NCI-H128 (cell line): ENCODE results near the gene USP50.
"Not testable (repeated sequence)": the region's sequence is repeated elsewhere in the genome, so short reads cannot be mapped to it uniquely, and the experiment has no call there.

Source experiments
- DNase-seq: peaks from one replicate; lab custom pipeline; 2025; ENCODE audit not compliant: unreplicated experiment; lab: John Stamatoyannopoulos, UW

USP50 gene

DNA sequence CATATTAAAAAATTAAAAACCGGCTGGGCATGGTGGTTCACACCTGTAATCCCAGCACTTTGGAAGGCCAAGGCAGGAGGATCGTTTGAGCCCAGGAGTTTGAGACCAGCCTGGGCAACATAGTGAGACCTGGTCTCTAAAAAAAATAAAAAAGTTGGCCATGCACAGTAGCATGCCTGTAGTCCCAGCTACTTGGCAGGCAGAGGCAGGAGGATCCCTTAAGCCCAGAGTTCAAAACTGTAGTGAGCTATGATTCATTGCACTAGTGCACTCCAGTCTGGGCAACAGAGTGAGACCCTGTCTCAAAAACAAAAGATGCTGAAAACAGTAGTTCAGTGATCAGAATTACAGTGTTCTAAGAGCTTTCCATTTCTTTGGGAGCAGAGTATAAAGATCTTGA lies 40.8 kb downstream of the USP50 start:
- DNase-seq = not testable (repeated sequence)

DNA sequence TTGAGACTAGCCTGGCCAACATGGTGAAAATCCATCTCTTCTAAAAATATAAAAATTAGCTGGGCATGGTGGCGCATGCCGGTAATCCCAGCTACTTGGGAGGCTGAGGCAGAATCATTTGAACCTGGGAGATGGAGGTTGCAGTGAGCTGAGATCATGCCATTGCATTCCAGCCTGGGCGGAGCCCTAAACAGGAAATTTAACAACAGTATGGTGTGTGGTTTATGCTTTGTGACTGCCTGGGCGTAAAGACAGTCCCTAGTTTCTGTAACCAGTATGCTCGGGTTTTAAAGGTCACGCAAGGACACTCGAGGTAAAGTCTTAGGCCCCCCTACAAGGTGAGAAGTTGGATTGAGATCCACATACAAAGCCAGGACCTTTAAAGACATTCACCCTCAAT lies 43.3 kb downstream of the USP50 start:
- DNase-seq = no peak

DNA sequence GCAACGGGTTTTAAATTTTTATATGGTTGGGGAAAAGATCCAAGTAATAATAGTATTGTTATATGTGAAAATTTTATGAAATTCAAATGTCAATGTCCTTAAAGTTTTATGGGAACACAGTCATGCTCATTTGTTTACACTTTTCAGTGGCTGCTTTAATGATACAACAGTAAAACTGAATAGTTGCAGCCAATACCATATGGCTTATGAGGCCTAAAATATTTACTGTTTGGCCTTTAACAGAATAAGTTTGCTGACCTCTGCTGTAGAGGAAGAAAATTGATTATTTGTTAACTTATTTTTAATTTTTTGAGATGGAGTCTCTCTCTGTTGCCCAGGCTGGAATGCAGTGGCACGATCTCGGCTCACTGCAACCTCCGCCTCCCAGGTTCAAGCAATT lies 44.7 kb downstream of the USP50 start:
- no peak for DNase-seq

DNA sequence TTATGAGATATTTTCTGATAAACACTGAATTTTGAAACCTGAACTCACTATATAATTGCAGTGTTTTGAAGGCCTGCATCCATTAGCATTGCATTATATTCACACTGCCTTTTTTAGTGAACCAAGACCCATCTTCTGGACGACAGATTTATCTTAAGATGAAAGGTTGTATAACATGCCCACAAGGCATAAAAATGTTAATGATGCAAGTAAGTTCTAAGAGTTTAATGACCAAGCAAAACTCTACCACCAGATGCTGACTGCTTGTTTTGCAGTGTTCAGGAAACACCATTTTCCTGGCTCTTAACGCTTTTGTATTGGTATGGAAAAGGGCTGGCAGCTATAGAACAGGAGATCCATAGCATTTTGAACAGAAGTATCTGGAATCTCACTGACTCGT lies 46.1 kb downstream of the USP50 start:
- DNase-seq = no peak

DNA sequence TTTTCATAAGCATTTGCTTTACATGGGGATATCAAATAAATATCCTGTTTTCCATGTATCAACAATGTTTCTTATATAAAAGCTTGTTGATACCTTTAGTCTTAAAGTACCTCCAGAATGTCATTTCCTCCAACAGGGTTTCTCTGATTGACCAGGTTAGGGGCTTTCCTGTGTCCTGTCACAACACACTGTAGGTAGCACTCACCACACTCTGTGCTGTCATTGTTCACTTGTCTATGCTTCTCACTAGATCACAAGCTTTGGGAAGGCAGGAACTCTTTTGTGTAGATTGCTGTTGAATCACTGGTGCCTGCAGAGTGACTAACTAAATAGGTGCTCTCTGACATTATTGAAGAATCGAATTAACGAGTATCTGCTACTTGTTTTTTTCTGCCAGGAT lies 49.8 kb downstream of the USP50 start:
- DNase-seq = no peak

DNA sequence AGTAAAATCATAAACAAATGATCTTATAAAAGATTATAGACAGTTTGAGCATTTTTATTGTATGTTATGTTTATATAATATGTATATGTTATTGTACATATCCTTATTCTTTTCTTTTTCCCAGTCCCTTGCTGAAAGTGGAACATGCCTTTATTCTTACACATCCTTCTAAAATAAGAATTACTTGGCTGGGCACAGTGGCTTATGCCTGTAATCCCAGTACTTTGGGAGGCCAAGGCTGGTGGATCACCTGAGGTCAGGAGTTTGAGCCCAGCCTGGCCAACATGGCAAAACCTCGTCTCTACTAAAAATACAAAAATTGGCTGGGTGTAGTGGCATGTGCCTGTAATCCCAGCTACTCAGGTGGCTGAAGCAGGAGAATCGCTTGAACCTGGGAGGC lies 51.9 kb downstream of the USP50 start:
- not testable (repeated sequence) for DNase-seq

DNA sequence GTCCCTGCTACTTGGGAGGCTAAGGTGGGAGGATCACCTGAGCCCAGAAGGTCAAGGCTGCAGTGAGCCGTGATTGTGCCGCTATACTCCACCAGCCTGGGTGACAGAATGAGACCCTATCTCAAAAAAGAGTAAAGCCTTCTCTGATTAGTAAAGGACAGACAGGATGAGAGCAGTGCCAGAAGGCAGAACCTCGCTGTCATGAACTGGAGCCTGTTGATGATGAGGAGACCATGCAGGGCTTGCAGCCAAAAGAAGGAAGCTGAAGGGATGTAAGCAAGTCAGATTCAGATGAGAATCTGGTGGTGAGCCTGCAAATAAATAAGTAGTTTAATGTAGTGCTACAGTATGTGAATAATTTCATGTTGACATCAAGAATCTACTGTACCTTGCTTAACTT lies 52.8 kb downstream of the USP50 start:
- DNase-seq = no peak

DNA sequence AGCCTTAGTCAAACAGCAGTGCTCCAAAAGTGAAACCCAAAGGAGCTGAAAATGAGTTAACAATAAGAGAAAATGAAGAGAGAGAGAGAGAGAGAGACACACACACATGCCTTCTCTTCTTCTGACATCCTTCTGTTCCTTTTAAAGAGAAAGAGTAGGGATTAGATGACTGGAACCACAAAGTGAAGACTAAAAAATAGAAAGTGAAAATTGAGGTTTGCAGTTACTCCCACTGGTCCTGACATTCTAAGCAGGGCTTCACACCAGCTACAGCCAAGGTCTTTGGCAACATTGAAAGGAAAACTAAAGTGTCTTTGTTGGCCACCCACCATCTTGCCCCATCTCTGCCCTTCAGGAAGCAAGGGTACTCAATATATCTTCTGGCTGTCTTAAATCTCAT lies 59.2 kb downstream of the USP50 start:
- DNase-seq = no peak

DNA sequence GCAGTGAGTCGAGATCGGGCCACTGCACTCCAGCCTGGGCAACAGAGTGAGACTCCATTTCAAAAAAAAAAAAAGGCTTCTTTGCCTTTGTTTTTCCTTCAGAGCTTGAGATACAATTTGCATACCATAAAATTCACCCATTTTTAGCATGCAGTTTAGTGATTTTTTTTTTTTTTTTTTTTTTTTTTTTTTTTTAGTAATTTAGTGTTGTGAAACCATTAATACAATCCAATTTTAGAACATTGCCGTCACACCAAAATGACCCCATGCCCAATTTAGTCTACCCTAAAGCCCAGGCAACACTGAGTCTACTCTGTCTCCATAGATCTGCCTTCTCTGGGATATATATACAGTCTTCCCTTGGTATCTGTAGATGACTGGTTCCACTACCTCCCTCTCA lies 61.1 kb downstream of the USP50 start:
- no peak for DNase-seq

DNA sequence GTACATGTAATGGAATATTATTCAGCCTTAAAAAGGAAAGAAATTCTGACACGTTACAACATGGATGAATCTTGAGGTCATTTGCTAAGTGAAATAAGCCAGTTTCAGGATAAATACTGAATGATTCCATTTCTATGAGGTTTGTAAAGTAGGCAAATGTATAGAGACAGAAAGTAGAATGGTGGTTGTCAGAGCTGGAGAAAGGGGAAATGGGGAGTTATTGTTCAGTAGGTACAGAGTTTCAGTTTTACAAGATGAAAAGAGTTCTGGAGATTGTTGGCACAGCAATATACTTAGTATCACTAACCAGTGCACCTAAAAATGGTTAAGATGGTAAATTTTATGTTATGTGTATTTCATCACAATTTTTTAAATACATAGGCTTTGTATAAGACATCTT lies 61.7 kb downstream of the USP50 start:
- no peak for DNase-seq

DNA sequence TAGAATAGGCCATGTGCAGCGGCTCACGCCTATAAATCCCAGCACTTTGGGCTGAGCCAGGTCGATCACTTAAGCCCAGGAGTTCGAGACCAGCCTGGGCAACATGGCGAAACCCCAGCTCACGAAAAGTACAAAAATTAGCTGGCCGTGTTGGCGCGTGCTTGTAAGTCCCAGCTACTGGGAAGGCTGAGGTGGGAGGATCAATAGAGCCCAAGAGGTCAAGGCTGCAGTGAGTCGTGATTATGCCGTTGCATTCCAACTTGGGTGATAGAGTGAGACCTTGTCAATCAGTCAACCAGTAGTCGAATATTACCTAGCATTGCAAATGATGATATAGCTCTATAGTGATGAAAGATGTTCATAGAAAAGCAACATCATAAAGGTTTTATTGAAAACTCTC lies 70.3 kb downstream of the USP50 start:
- no peak for DNase-seq

DNA sequence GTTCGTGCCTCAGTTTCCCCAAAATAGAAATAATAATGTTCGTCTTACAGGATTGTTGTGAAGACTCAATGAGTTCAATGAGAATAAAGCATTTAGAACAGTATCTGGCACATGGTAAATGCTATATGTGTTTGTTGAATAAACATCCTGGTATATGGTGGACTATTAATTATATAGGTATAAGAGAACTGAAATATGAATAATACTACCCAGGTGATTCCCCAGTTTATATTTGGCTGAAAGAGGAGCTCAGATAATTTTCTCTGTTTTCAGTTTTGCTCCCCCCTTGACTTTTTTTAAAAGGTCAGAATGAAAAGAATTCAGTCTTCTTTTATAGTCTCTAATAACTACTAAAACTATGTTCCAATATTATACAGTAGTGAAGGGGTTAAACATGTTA lies 75.4 kb downstream of the USP50 start:
- no peak for DNase-seq

DNA sequence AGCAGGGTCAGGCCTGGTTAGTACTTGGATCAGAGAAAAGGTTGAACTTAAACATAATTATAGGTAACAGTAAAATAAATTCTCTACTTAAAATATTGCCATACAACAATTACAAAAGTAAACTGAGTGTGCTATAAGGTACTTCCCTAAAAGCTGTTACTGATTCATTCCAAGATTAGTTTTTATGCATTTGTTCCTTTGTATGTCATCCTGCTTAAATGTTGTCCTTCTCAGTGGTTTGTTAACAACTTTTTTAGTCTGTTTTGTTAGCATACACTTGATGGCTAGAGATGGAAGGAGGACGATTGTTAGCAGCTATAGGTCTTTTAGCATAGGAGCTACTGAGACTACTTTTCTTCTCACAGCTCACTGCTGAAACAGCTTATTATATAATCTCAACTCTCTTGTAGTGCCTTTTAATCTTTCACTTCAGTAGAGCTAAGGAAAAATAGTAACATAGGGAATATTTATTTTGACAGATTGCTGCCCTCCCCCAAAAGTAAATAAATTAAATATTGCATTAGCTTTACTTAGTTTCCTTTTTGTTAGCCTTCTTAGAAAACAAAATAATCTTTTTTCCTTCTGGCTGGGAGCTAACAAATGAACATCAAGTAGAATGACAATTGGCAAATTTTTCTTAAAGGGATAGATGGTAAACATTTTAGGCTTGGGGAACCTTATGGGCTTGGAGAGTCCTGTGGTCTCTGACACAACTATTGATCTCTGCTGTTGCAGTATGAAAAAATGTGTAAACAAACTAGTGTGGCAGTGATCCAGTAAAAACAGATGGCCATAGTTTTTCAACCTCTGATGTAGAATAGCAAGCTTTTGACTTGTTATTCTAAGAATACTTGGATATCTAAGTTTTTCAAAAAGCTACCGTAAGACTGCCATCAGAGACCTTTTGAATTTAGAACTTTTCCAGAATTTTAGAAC lies 82.8 kb downstream of the USP50 start:
- DNase-seq = no peak

DNA sequence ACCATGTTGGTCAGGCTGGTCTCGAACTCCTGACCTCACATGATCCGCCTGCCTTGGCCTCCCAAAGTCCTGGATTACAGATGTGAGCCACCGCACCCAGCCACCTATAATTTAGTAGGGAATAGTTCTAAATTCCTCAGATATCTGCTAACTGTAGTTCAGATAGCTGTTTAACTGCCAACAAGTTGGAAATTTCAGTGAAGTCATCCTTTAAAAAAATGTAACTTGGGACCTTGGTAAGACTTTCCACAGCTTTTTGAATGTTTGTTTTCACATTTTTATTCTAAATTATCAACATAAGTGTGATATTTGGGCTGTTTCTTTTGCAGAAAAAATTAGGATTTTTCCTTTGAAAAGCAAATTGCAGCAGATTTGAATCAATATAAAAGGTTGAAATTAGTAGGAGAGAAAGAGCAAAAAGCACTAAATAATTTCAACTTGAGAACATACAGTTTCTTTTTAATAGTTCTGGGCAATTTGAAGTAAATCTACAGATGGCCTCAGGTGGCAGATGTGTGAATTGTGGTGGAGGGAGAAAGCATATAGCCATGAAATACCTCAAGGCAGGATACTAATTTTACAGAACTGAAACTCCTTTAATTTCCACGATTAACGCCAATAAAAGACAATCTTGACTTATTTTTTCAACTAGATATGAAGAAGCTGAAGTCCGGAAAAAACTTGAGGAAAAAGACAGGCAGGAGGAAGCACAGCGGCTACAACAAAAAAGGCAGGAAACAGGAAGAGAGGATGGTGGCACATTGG lies 87.9 kb downstream of the USP50 start:
- no peak for DNase-seq

DNA sequence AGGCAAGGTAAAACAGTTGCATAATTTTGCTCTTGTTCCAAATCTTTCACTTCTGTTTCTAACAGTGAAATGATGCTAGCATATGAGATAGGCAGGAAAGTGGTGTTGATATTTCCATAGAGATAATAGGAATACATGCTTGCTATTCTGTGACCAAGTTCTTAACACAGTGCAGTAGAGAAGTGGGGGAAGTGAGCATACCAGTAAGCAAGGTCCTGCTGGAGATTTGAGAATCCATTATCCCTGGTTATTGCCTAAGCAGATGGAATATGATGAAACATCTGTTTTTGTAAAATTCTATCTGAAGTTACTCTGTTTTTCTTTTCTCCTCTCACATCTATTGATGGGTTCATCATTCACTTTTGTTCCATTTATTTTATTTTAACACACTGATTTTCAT lies 93.5 kb downstream of the USP50 start:
- DNase-seq = no peak
